SJSA1 (cell line): ENCODE data around the gene SIMC1. TPM values are rescaled to one million over a fixed set of nuclear protein-coding genes. Genes with fewer than 3 reads are reported as not detected.
A peak's percentile ranks its signal among the peaks of the same experiment; 100 is the strongest.
"Not testable (repeated sequence)": the region's sequence is repeated elsewhere in the genome, so short reads cannot be mapped to it uniquely, and the experiment has no call there.

Experiments used
- DNase-seq, 2 experiments: peaks; one replicate each; pipeline ENCODE4 v3.0.0-alpha.2; 2015 to 2020; ENCODE audit warnings: low spot score in 2 of 2, low read depth in 1 of 2
- H3K27ac ChIP-seq: fragments of 250-450 bp; sonication (Bioruptor Pico); 2 replicates; pipeline ENCODE4 v1.5.1; 2020; ENCODE audit warnings: mild to moderate bottlenecking, moderate library complexity
- H3K27me3 ChIP-seq: fragments of 250-450 bp; sonication (Bioruptor Pico); replicated peaks from 2 replicates; pipeline ENCODE4 v1.5.1; 2020; ENCODE audit warnings: mild to moderate bottlenecking, moderate library complexity
- H3K36me3 ChIP-seq: fragments of 250-450 bp; sonication (Bioruptor Pico); 2 replicates; pipeline ENCODE4 v1.5.1; 2020; ENCODE audit warnings: mild to moderate bottlenecking
- H3K4me1 ChIP-seq: fragments of 250-450 bp; sonication (Bioruptor Pico); replicated peaks from 2 replicates; pipeline ENCODE4 v1.6.1; 2021; ENCODE audit warnings: mild to moderate bottlenecking
- H3K4me3 ChIP-seq: fragments of 250-450 bp; sonication (Bioruptor Pico); 2 replicates; pipeline ENCODE4 v1.5.1; 2020; ENCODE audit warnings: mild to moderate bottlenecking
- H3K9me3 ChIP-seq: fragments of 250-450 bp; sonication (Bioruptor Pico); replicated peaks from 2 replicates; pipeline ENCODE4 v1.5.1; 2020; ENCODE audit warnings: mild to moderate bottlenecking
- total RNA-seq: library from RNA; depleted of rRNA; stranded (reverse); fragments of >200 nt; shearing (Covaris generic); gene quantifications from 2 replicates; pipeline ENCODE4 v1.2.3, GENCODE V29; 2014

SIMC1 gene
- total RNA-seq, 1 experiment from 2014 or later, result 5.2 TPM

GRCh38 chr5:176198299-176198698, 39.9 kb upstream of the SIMC1 start:
- not testable (repeated sequence) for H3K9me3 ChIP-seq, H3K27me3 ChIP-seq, H3K4me1 ChIP-seq, DNase-seq, H3K36me3 ChIP-seq, H3K4me3 ChIP-seq, H3K27ac ChIP-seq

GRCh38 chr5:176198991-176199733, 39.1 kb upstream of the SIMC1 start:
- not testable (repeated sequence) for H3K36me3 ChIP-seq, H3K4me3 ChIP-seq, H3K27me3 ChIP-seq

GRCh38 chr5:176199803-176200399, 38.3 kb upstream of the SIMC1 start:
- H3K27me3 ChIP-seq, H3K36me3 ChIP-seq, H3K4me3 ChIP-seq, H3K4me1 ChIP-seq, H3K9me3 ChIP-seq, H3K27ac ChIP-seq: not testable (repeated sequence)
- peak in 1 of 2 experiments; percentile 30 for DNase-seq

More at GRCh38 chr5:176198991-176199733, 39.1 kb upstream of the SIMC1 start:
- peak in 1 of 2 experiments; percentile 39 for DNase-seq
- H3K27ac ChIP-seq, H3K4me1 ChIP-seq, H3K9me3 ChIP-seq: not testable (repeated sequence)

GRCh38 chr5:176201811-176202210, 36.4 kb upstream of the SIMC1 start:
- Histone ChIP-seq H3K27ac (no peak overlapping the region), H3K27me3 (peaks cover 4% of the 10 kb centered on the region; the same call in 1 of the 2 replicates), H3K4me1 (no peaks in the 10 kb centered on the region), H3K36me3 (no peaks in the 10 kb centered on the region), H3K9me3 (no peaks in the 10 kb centered on the region), H3K4me3 (no peak overlapping the region)
- peak in 1 of 2 experiments; percentile 27 for DNase-seq

GRCh38 chr5:176203086-176203485, 35.1 kb upstream of the SIMC1 start:
- DNase-seq, result no peak
- H3K27me3 ChIP-seq, result peaks cover 4% of the 10 kb centered on the region; the same call in 1 of the 2 replicates
- H3K27ac ChIP-seq, result no peak overlapping the region
- no peaks in the 10 kb centered on the region for H3K9me3 ChIP-seq
- no peak overlapping the region for H3K4me3 ChIP-seq
- H3K36me3 ChIP-seq, result no peaks in the 10 kb centered on the region
- H3K4me1 ChIP-seq, result no peaks in the 10 kb centered on the region

- H3K9me3 ChIP-seq, H3K4me1 ChIP-seq, H3K27ac ChIP-seq, H3K27me3 ChIP-seq, H3K36me3 ChIP-seq, H3K4me3 ChIP-seq, DNase-seq: not testable (repeated sequence)
These were observed 34.7 kb upstream of the SIMC1 start for GRCh38 chr5:176203535-176203934.

- not testable (repeated sequence) for H3K27ac ChIP-seq, H3K27me3 ChIP-seq, H3K4me3 ChIP-seq, H3K9me3 ChIP-seq, H3K36me3 ChIP-seq, H3K4me1 ChIP-seq, DNase-seq
These were observed 23.7 kb upstream of the SIMC1 start for GRCh38 chr5:176214466-176215021.

- H3K4me3 ChIP-seq, H3K4me1 ChIP-seq, H3K36me3 ChIP-seq, DNase-seq, H3K27ac ChIP-seq, H3K9me3 ChIP-seq, H3K27me3 ChIP-seq: not testable (repeated sequence)
These were observed 21.8 kb upstream of the SIMC1 start for GRCh38 chr5:176216393-176216916.

GRCh38 chr5:176217188-176217729, 21.0 kb upstream of the SIMC1 start:
- DNase-seq, H3K27me3 ChIP-seq, H3K9me3 ChIP-seq, H3K4me1 ChIP-seq, H3K36me3 ChIP-seq, H3K27ac ChIP-seq, H3K4me3 ChIP-seq: not testable (repeated sequence)

- not testable (repeated sequence) for H3K4me3 ChIP-seq, H3K36me3 ChIP-seq, DNase-seq, H3K27me3 ChIP-seq, H3K4me1 ChIP-seq, H3K9me3 ChIP-seq, H3K27ac ChIP-seq
These were observed 20.5 kb upstream of the SIMC1 start for GRCh38 chr5:176217764-176218163.

GRCh38 chr5:176222006-176222405, 16.2 kb upstream of the SIMC1 start:
- not testable (repeated sequence) for H3K4me1 ChIP-seq, H3K9me3 ChIP-seq, H3K27ac ChIP-seq, H3K27me3 ChIP-seq, H3K36me3 ChIP-seq, DNase-seq, H3K4me3 ChIP-seq

GRCh38 chr5:176228358-176228757, 9.9 kb upstream of the SIMC1 start:
- H3K9me3 ChIP-seq, H3K27me3 ChIP-seq, DNase-seq, H3K4me1 ChIP-seq, H3K4me3 ChIP-seq, H3K36me3 ChIP-seq, H3K27ac ChIP-seq: not testable (repeated sequence)

- not testable (repeated sequence) for H3K4me3 ChIP-seq, DNase-seq, H3K4me1 ChIP-seq, H3K36me3 ChIP-seq, H3K27me3 ChIP-seq, H3K9me3 ChIP-seq, H3K27ac ChIP-seq
These were observed 5.0 kb upstream of the SIMC1 start for GRCh38 chr5:176233253-176233652.

GRCh38 chr5:176235155-176235554, 3.1 kb upstream of the SIMC1 start:
- not testable (repeated sequence) for H3K27me3 ChIP-seq, H3K4me1 ChIP-seq, H3K9me3 ChIP-seq, H3K27ac ChIP-seq, H3K4me3 ChIP-seq, H3K36me3 ChIP-seq
- DNase-seq, result peak in 1 of 2 experiments; percentile 6
